T-helper 2 cell treated with Interferon-gamma antibody and Interleukin-4, amounts not matched to agents 100 ng/mL and 5 ng/mL, for 36 hours (primary cell): ENCODE data around the gene DCC. TPM values are rescaled to one million over a fixed set of nuclear protein-coding genes. Genes with fewer than 3 reads are reported as not detected.
"Not testable (repeated sequence)": the region's sequence is repeated elsewhere in the genome, so short reads cannot be mapped to it uniquely, and the experiment has no call there.

Experiments used
- intact Hi-C: fragments of 100-400 bp; cut with micrococcal nuclease; formaldehyde crosslinking; loops from one replicate; pipeline ENCODE4 v1.15.1; 2023
- total RNA-seq: library from RNA; stranded (reverse); gene quantifications from 2 replicates; pipeline ENCODE4 v1.2.3, GENCODE V29; 2022

DCC gene
- total RNA-seq, 1 donor from 2014 or later: not detected

GRCh38 chr18:53468173-53468572, 1128.2 kb downstream of the DCC start:
- intact Hi-C loops: not testable (repeated sequence)

DNA sequence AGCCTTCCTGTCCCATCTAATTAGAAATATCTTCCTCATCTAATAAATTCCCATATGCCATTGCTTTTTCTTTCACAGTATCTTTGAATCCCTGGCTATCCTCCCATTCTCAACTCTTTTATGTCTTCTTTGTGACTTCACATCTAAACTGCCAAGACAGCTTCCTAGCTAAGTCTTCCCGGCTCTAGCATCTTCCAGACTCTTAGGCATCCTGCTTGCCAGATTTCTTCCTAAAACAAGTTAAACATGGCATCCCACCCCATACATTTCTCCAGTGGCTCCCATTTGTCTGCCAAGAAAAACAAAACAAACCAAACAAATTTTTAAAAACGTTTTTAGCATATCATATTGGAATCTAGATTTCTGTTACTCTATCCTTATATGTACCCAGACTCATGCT, 1132.5 kb downstream of the DCC start:
- intact Hi-C loops: no loop called here

- intact Hi-C loops: no loop called here
Observed at GRCh38 chr18:53478155-53478554, 1138.2 kb downstream of the DCC start.

DNA sequence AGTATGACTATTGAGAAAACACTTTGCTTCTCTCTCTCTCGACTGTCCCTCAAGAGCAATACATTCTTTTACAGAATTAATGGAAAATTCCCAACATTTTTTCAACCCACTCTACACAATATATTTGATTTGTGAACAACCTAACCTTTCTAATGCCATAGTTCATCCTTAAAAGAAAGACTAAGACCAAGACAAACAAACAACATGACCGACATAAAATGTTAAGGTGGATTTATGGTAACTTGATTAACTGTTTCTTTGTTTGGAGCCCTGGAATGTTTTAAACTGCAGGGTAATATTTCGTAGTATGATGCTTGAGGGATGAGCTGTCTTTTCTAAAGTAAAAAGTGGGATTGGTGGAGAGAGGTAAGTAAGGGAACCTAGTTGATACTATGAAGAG, 1146.3 kb downstream of the DCC start:
- intact Hi-C loops: no loop called here

GRCh38 chr18:53489266-53489665, 1149.3 kb downstream of the DCC start:
- intact Hi-C loops: no loop called here

GRCh38 chr18:53490019-53490418, 1150.0 kb downstream of the DCC start:
- intact Hi-C loops: no loop called here

GRCh38 chr18:53496028-53496427, 1156.0 kb downstream of the DCC start:
- intact Hi-C loops: no loop called here

GRCh38 chr18:53503914-53504441, 1164.0 kb downstream of the DCC start:
- intact Hi-C loops: no loop called here

DNA sequence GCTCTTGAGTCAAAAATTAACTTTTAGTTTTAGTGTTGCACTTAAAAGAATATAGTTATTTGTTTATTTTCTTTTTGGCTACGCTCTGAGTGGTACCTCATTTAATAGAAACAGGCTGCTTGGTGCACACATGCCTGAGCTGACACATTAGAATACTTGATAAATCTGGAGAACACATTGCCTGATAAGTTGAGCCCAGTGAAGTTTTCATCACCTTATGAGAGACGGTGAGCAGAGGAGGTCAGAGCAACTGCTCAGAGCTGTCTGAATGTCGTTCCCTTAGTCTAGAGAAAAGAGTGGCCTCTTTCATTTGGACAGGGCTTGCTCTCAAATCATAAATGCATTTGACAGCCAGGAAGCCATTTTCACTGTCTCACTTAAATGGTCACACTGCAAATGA, 1168.5 kb downstream of the DCC start:
- intact Hi-C loops: no loop called here

GRCh38 chr18:53509886-53510285, 1169.9 kb downstream of the DCC start:
- intact Hi-C loops: no loop called here

DNA sequence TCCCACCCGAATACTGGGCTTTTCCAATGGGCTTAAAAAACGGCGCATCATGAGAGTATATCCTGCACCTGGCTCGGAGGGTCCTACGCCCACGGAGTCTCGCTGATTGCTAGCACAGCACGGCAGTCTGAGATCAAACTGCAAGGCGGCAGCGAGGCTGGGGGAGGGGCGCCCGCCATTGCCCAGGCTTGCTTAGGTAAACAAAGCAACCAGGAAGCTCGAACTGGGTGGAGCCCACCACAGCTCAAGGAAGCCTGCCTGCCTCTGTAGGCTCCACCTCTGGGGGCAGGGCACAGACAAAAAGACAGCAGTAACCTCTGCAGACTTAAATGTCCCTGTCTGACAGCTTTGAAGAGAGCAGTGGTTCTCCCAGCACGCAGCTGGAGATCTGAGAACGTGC, 1171.7 kb downstream of the DCC start:
- intact Hi-C loops: not testable (repeated sequence)

GRCh38 chr18:53521068-53521467, 1181.1 kb downstream of the DCC start:
- intact Hi-C loops: no loop called here

DNA sequence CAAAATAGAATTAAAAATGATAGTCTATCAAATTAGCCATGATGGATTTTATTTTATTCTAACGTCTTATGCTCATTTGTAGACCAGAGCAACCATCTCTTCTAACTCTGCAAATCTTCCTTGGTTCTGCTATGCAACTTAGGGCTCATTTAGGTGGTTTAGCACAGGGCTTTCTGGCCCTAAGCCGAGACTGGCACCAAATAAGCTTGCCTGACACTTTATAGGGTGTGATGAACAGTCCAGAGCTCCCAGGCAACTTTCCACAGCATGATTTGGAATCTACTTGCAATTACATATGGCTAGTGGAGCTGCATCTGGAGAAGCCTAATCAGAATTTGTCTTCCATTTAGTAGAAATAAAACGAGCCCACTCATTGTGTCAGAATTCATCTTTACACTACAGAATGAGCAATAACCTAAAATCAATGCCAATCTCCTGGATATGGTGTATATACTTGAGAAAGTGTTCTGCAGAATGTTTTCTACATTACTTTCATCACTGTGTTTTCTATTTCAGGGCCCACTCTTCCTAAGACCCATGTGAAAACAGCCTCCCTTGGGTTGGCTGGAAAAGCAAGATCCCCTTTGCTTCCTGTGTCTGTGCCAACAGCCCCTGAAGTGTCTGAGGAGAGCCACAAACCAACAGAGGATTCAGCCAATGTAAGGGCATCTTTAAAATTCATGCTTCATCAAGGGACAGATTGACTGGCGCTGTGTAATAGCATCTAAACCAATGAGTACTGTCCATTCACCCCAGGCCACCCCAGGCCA, 1186.3 kb downstream of the DCC start:
- intact Hi-C loops: no loop called here

GRCh38 chr18:53527365-53527764, 1187.4 kb downstream of the DCC start:
- intact Hi-C loops: no loop called here

GRCh38 chr18:53531187-53531586, 1191.2 kb downstream of the DCC start:
- intact Hi-C loops: no loop called here

DNA sequence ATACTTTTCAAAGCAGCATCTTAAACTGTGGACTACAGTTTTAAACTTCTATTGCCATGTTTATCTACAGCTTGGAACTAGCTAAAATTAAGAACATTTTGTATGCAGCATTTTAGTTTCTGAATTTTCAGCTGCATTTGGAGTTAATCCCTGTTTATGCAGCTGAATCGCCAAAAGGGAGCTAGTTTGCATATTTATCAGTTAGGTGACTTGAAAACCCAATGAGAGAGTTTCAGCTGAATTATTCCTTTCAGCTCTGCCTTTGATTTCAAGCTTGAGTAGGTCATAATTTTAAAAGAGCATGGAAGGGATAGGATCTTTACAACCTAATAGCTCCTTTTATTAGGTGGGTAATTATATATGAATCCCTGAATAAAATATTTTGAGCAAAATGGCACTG, 1191.9 kb downstream of the DCC start:
- intact Hi-C loops: no loop called here

GRCh38 chr18:53534203-53534602, 1194.2 kb downstream of the DCC start:
- intact Hi-C loops: no loop called here

GRCh38 chr18:53534695-53535094, 1194.7 kb downstream of the DCC start:
- intact Hi-C loops: no loop called here

GRCh38 chr18:53536908-53537307, 1196.9 kb downstream of the DCC start:
- intact Hi-C loops: no loop called here

GRCh38 chr18:53541924-53542323, 1201.9 kb downstream of the DCC start:
- intact Hi-C loops: no loop called here

- intact Hi-C loops: no loop called here
Observed at GRCh38 chr18:53543711-53544110, 1203.7 kb downstream of the DCC start.

- intact Hi-C loops: no loop called here
Observed at GRCh38 chr18:53544917-53545316, 1204.9 kb downstream of the DCC start.

- intact Hi-C loops: no loop called here
Observed at GRCh38 chr18:53551868-53552426, 1212.0 kb downstream of the DCC start.
